NB4 (cell line): ENCODE measurements around the gene FARP1.

Experiments used
- DNase-seq: peaks from one replicate; pipeline ENCODE4 v3.0.0; 2010; ENCODE audit warnings: low read depth
- H3K4me3 ChIP-seq: one replicate; pipeline ENCODE4 v1.5.1; 2011; ENCODE audit warnings: mild to moderate bottlenecking, low read depth, low read length, moderate library complexity
- MAX ChIP-seq: IDR thresholded peaks from 2 replicates; pipeline ENCODE4 v1.6.1; 2011; ENCODE audit warnings: low read depth, low read length
- MYC ChIP-seq: IDR thresholded peaks from 2 replicates; pipeline ENCODE4 v1.6.1; 2011; ENCODE audit warnings: low read depth, low read length
- POLR2A ChIP-seq: IDR thresholded peaks from 2 replicates; pipeline ENCODE4 v1.6.1; 2011; ENCODE audit warnings: mild to moderate bottlenecking; ENCODE audit not compliant: insufficient read length; ENCODE audit errors: extremely low read depth
- TF ChIP-seq, protein P1 (sequence below): IDR thresholded peaks from one replicate; pipeline ENCODE4 v1.5.1; 2012; ENCODE audit warnings: low read depth, low read length

Gene FARP1

GRCh38 chr13:98221234-98221633, 78.3 kb downstream of the FARP1 start:
- DNase-seq, result no peak
- TF ChIP-seq MAX, result no peak
- no peak for TF ChIP-seq POLR2A
- no peak for TF ChIP-seq MYC
- TF ChIP-seq, protein P1, sequence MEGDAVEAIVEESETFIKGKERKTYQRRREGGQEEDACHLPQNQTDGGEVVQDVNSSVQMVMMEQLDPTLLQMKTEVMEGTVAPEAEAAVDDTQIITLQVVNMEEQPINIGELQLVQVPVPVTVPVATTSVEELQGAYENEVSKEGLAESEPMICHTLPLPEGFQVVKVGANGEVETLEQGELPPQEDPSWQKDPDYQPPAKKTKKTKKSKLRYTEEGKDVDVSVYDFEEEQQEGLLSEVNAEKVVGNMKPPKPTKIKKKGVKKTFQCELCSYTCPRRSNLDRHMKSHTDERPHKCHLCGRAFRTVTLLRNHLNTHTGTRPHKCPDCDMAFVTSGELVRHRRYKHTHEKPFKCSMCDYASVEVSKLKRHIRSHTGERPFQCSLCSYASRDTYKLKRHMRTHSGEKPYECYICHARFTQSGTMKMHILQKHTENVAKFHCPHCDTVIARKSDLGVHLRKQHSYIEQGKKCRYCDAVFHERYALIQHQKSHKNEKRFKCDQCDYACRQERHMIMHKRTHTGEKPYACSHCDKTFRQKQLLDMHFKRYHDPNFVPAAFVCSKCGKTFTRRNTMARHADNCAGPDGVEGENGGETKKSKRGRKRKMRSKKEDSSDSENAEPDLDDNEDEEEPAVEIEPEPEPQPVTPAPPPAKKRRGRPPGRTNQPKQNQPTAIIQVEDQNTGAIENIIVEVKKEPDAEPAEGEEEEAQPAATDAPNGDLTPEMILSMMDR, result no peak
- no peak overlapping the region for H3K4me3 ChIP-seq

DNA sequence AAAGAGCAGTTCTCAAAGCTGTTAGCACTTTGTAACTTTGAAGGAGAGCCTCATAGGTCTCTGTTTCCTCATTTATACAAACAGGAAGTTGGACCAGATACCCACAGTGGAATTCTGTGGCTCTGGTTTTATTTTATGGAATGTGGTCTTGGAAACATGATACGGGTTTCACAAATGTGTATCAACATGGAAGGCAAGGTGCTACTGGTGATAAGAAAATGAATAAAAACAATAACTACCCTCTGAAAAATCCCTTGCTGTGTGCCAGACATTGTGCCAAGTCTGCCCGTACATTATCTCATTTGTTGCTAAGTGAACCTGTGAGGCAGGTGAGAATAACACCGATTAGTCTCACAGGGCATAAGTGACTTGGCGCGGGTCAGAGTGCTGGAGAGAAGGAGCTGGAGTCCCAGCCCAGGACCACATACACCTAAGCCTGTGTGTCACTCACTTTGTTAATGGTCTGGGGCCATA, 79.2 kb downstream of the FARP1 start:
- DNase-seq, result no peak
- TF ChIP-seq MAX (no peak), MYC (no peak), POLR2A (no peak)
- TF ChIP-seq, protein P1, result no peak
- H3K4me3 ChIP-seq, result no peak overlapping the region

- no peak for DNase-seq
These were observed 79.9 kb downstream of the FARP1 start for GRCh38 chr13:98222816-98223215.

DNA sequence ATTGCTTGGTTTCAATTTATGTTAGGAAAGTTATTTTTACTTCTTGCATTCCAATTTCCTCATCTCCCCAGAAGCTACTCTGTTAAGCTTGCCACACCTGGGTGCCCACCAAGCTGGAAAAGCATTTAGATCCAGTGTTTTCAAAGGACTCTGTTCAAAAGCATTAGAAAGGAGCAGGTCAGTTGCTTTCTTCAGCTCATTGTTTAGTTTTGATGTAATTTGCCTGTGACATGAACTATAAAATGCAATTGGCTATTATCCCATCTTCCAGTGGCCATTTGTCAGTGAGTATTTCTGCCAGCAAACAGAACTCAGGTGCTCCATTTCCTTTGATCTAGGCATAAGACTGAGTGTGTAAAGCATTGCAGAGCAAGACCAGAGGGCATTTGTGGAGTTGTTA, 80.8 kb downstream of the FARP1 start:
- TF ChIP-seq, protein P1, result no peak
- TF ChIP-seq POLR2A (no peak), MYC (no peak), MAX (no peak)
- H3K4me3 ChIP-seq, result no peak overlapping the region
- no peak for DNase-seq

More at GRCh38 chr13:98222816-98223215, 79.9 kb downstream of the FARP1 start:
- H3K4me3 ChIP-seq, result no peak overlapping the region
- TF ChIP-seq, protein P1, result no peak
- no peak for TF ChIP-seq MYC
- no peak for TF ChIP-seq MAX
- no peak for TF ChIP-seq POLR2A

- no peak overlapping the region for H3K4me3 ChIP-seq
These were observed 81.7 kb downstream of the FARP1 start for GRCh38 chr13:98224557-98224956.

More at GRCh38 chr13:98224557-98224956, 81.7 kb downstream of the FARP1 start:
- DNase-seq, result no peak
- TF ChIP-seq, protein P1, result no peak
- TF ChIP-seq MYC (no peak), POLR2A (no peak), MAX (no peak)
